Uterus (tissue), 4 donors: Measurements from ENCODE around the gene SNX3. TPM values are rescaled to one million over a fixed set of nuclear protein-coding genes. Genes with fewer than 3 reads are reported as not detected.

Experiments used
- DNase-seq, 2 donors: peaks; one replicate each; pipeline ENCODE4 v3.0.0-alpha.2; 2019 to 2020
- H3K27ac ChIP-seq, 2 donors: fragments of 200-600 bp; sonication (generic); 1 replicate in 1 of 2; 2 replicates in 1 of 2; pipeline ENCODE4 v1.5.1; 2016 to 2018
- H3K27me3 ChIP-seq, 2 donors: fragments of 200-600 bp; sonication (generic); one replicate each; pipeline ENCODE4 v1.5.1; 2018 to 2019; ENCODE audit warnings: control low read depth in 1 of 2
- H3K36me3 ChIP-seq, 2 donors: fragments of 200-600 bp; sonication (generic); one replicate each; pipeline ENCODE4 v1.5.1; 2019; ENCODE audit warnings: control low read depth in 1 of 2
- H3K4me1 ChIP-seq, 2 donors: fragments of 200-600 bp; sonication (generic); one replicate each; pipeline ENCODE4 v1.5.1; 2018 to 2019; ENCODE audit warnings: control low read depth in 1 of 2
- H3K4me3 ChIP-seq, 2 donors: fragments of 200-600 bp; sonication (generic); 1 replicate in 1 of 2; 2 replicates in 1 of 2; pipeline ENCODE4 v1.5.1; 2018 to 2019; ENCODE audit warnings: mild to moderate bottlenecking in 1 of 2
- H3K9me3 ChIP-seq, 2 donors: fragments of 200-600 bp; sonication (generic); one replicate each; pipeline ENCODE4 v1.5.1; 2019; ENCODE audit warnings: control low read depth in 1 of 2
- CTCF ChIP-seq, 4 experiments: fragments of 200-600 bp in 2 of 4; fragments of 450-650 bp in 2 of 4; sonication (generic) in 2 of 4; IDR thresholded peaks; one replicate each; pipeline ENCODE4 v1.5.1; 2016 to 2019; ENCODE audit warnings: antibody characterized with exemption in 4 of 4, mild to moderate bottlenecking in 2 of 4, moderate library complexity in 1 of 4
- POLR2A ChIP-seq, 2 donors: fragments of 450-650 bp; IDR thresholded peaks; one replicate each; pipeline ENCODE4 v1.6.1; 2016; ENCODE audit warnings: antibody characterized with exemption in 2 of 2, mild to moderate bottlenecking in 1 of 2, moderate library complexity in 1 of 2
- intact Hi-C: fragments of 100-400 bp; cut with DNase I; formaldehyde crosslinking; loops from one replicate; pipeline ENCODE4 v1.15.1; 2023; ENCODE audit warnings: low total_unique reads
- total RNA-seq, 4 donors: library from RNA; depleted of rRNA in 3 of 4; stranded (reverse); fragments of >200 nt in 3 of 4; gene quantifications; one replicate each; pipeline versions ENCODE4 v1.1.0 to v1.2.4, GENCODE V29; 2014 to 2023
- donor health status: DM: yes; HTN: yes; CAD: no.

Gene SNX3
- total RNA-seq, 4 donors from 2014 or later = 94.3 to 215 (median 160) TPM

- H3K27me3 ChIP-seq = no peaks in the 10 kb centered on the region
- no peak for DNase-seq
- TF ChIP-seq CTCF (IDR thresholded peaks at IDR 0.05) = no peak
- TF ChIP-seq POLR2A (IDR thresholded peaks at IDR 0.05) = no peak
- H3K27ac ChIP-seq = no peak overlapping the region
- H3K4me1 ChIP-seq = no peaks in the 10 kb centered on the region
- H3K9me3 ChIP-seq = no peaks in the 10 kb centered on the region
- no peaks in the 10 kb centered on the region for H3K36me3 ChIP-seq
- intact Hi-C loops = no loop called here
- H3K4me3 ChIP-seq = no peak overlapping the region
Observed at GRCh38 chr6:108263371-108263770, 2.5 kb upstream of the SNX3 start.

GRCh38 chr6:108260126-108260808 is 573 bp downstream of the SNX3 start:
- H3K27ac ChIP-seq = peak overlapping the region; percentile 95 to 99
- TF ChIP-seq POLR2A (IDR thresholded peaks at IDR 0.05) = peak in 1 of 2 donors; percentile 42
- TF ChIP-seq CTCF (IDR thresholded peaks at IDR 0.05) = no peak
- no peaks in the 10 kb centered on the region for H3K36me3 ChIP-seq
- no peaks in the 10 kb centered on the region for H3K4me1 ChIP-seq
- H3K27me3 ChIP-seq = no peaks in the 10 kb centered on the region
- DNase-seq = no peak
- intact Hi-C loops = loop anchor here (2.0 kb wide), 1 partner anchor 35 kb away; the partner anchor contains the start of gene AFG1L
- peak overlapping the region; percentile 92 to 96 for H3K4me3 ChIP-seq
- H3K9me3 ChIP-seq = no peaks in the 10 kb centered on the region

- no peak overlapping the region for H3K27ac ChIP-seq
- intact Hi-C loops = no loop called here
Observed at GRCh38 chr6:108254433-108255410, 6.1 kb downstream of the SNX3 start.

GRCh38 chr6:108253241-108253640 is 7.6 kb downstream of the SNX3 start:
- Histone ChIP-seq H3K9me3 (no peaks in the 10 kb centered on the region), H3K36me3 (no peaks in the 10 kb centered on the region), H3K27ac (no peak overlapping the region), H3K4me1 (no peaks in the 10 kb centered on the region), H3K4me3 (no peak overlapping the region), H3K27me3 (no peaks in the 10 kb centered on the region)
- no peak for TF ChIP-seq CTCF (IDR thresholded peaks at IDR 0.05)
- TF ChIP-seq POLR2A (IDR thresholded peaks at IDR 0.05) = no peak
- intact Hi-C loops = no loop called here
- DNase-seq = no peak

More at GRCh38 chr6:108254433-108255410, 6.1 kb downstream of the SNX3 start:
- DNase-seq = no peak
- H3K27me3 ChIP-seq = no peaks in the 10 kb centered on the region
- no peak for TF ChIP-seq POLR2A (IDR thresholded peaks at IDR 0.05)
- TF ChIP-seq CTCF (IDR thresholded peaks at IDR 0.05) = no peak
- H3K36me3 ChIP-seq = no peaks in the 10 kb centered on the region
- H3K4me1 ChIP-seq = no peaks in the 10 kb centered on the region
- H3K4me3 ChIP-seq = no peak overlapping the region
- no peaks in the 10 kb centered on the region for H3K9me3 ChIP-seq

- no peaks in the 10 kb centered on the region for H3K27me3 ChIP-seq
- H3K4me3 ChIP-seq = no peak overlapping the region
- no peak for DNase-seq
- no peaks in the 10 kb centered on the region for H3K9me3 ChIP-seq
- intact Hi-C loops = no loop called here
- TF ChIP-seq CTCF (IDR thresholded peaks at IDR 0.05) (no peak), POLR2A (IDR thresholded peaks at IDR 0.05) (no peak)
- H3K27ac ChIP-seq = no peak overlapping the region
- H3K36me3 ChIP-seq = no peaks in the 10 kb centered on the region
- H3K4me1 ChIP-seq = no peaks in the 10 kb centered on the region
Observed at GRCh38 chr6:108252055-108252454, 8.8 kb downstream of the SNX3 start.
